Muscle layer of colon (tissue), 2 donors: ENCODE results near the gene PCDHGA12.
"Not testable (repeated sequence)": the region's sequence is repeated elsewhere in the genome, so short reads cannot be mapped to it uniquely, and the experiment has no call there.

Experiments used
- H3K27ac ChIP-seq: one replicate; pipeline ENCODE4 v1.7.0; 2013; ENCODE audit warnings: low read depth, mild to moderate bottlenecking, low read length, moderate library complexity
- H3K27me3 ChIP-seq, 2 donors: one replicate each; pipeline ENCODE4 v1.7.0; 2013; ENCODE audit warnings: low read length in 2 of 2, mild to moderate bottlenecking in 2 of 2; ENCODE audit not compliant: insufficient read depth in 2 of 2, control insufficient read depth in 1 of 2
- H3K36me3 ChIP-seq: one replicate; pipeline ENCODE4 v1.7.0; 2013; ENCODE audit warnings: mild to moderate bottlenecking, low read length; ENCODE audit not compliant: insufficient read depth
- H3K4me1 ChIP-seq: one replicate; pipeline ENCODE4 v1.7.0; 2013; ENCODE audit warnings: mild to moderate bottlenecking, low read length; ENCODE audit not compliant: insufficient read depth
- H3K4me3 ChIP-seq, 2 donors: one replicate each; pipeline ENCODE4 v1.7.0; 2013; ENCODE audit warnings: low read length in 2 of 2, low read depth in 1 of 2, mild to moderate bottlenecking in 1 of 2, moderate library complexity in 1 of 2
- H3K9ac ChIP-seq: one replicate; pipeline ENCODE4 v1.7.0; 2013; ENCODE audit warnings: low read length
- H3K9me3 ChIP-seq: one replicate; pipeline ENCODE4 v1.7.0; 2013; ENCODE audit warnings: mild to moderate bottlenecking, low read length
- donor health status: abdominal sarcoma.
- donor health status: Adenocarcinoma of cecum.

PCDHGA12 gene

DNA sequence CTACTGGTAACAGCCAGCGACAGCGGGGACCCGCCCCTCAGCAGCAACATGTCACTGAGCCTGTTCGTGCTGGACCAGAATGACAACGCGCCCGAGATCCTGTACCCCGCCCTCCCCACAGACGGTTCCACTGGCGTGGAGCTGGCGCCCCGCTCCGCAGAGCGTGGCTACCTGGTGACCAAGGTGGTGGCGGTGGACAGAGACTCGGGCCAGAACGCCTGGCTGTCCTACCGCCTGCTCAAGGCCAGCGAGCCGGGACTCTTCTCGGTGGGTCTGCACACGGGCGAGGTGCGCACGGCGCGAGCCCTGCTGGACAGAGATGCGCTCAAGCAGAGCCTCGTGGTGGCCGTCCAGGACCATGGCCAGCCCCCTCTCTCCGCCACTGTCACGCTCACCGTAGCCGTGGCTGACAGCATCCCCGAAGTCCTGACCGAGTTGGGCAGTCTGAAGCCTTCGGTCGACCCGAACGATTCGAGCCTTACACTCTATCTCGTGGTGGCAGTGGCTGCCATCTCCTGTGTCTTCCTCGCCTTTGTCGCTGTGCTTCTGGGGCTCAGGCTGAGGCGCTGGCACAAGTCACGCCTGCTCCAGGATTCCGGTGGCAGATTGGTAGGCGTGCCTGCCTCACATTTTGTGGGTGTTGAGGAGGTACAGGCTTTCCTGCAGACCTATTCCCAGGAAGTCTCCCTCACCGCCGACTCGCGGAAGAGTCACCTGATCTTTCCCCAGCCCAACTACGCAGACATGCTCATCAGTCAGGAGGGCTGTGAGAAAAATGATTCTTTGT lies 35.7 kb upstream of the PCDHGA12 start:
- not testable (repeated sequence) for H3K9ac ChIP-seq, H3K4me1 ChIP-seq, H3K27ac ChIP-seq, H3K27me3 ChIP-seq, H3K4me3 ChIP-seq, H3K36me3 ChIP-seq
- peaks cover 71% of the 10 kb centered on the region for H3K9me3 ChIP-seq

GRCh38 chr5:141397756-141398551 lies 32.4 kb upstream of the PCDHGA12 start, which contains the start of gene PCDHGB5:
Gene PCDHGB5 (plus strand): TSS chr5:141397947. CDS start chr5:141398128, 181 bp downstream.
- not testable (repeated sequence) for H3K27ac ChIP-seq, H3K4me1 ChIP-seq, H3K36me3 ChIP-seq, H3K9ac ChIP-seq, H3K27me3 ChIP-seq
- H3K9me3 ChIP-seq, result peaks cover 71% of the 10 kb centered on the region
- peak within 1 kb of the TSS; percentile 20 to 22 for H3K4me3 ChIP-seq

- peak overlapping the region in 1 of 2 donors; percentile 22 for H3K4me3 ChIP-seq
- H3K9me3 ChIP-seq, result peaks cover 71% of the 10 kb centered on the region
- H3K9ac ChIP-seq, result no peak overlapping the region
- no peaks in the 10 kb centered on the region for H3K36me3 ChIP-seq
- no peaks in the 10 kb centered on the region for H3K27me3 ChIP-seq
- no peaks in the 10 kb centered on the region for H3K4me1 ChIP-seq
- H3K27ac ChIP-seq, result no peak overlapping the region
These were observed 31.7 kb upstream of the PCDHGA12 start for GRCh38 chr5:141398608-141399007.

DNA sequence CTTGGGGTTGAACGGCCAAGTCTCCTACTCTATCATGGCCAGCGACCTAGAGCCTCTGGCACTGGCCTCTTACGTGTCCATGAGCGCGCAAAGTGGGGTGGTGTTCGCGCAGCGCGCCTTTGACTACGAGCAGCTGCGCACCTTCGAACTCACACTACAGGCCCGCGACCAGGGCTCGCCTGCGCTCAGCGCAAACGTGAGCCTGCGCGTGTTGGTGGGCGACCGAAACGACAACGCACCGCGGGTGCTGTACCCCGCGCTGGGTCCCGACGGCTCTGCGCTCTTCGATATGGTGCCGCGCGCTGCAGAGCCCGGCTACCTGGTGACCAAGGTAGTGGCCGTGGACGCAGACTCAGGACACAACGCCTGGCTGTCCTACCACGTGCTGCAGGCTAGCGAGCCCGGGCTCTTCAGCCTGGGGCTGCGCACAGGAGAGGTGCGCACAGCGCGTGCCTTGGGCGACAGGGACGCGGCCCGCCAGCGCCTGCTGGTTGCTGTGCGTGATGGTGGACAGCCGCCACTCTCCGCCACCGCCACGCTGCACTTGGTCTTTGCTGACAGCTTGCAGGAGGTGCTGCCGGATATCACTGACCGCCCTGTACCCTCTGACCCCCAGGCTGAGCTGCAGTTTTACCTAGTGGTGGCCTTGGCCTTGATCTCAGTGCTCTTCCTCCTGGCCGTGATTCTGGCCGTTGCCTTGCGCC lies 30.6 kb upstream of the PCDHGA12 start:
- peak overlapping the region; percentile 11 to 22 for H3K4me3 ChIP-seq
- H3K36me3 ChIP-seq, result no peaks in the 10 kb centered on the region
- no peaks in the 10 kb centered on the region for H3K4me1 ChIP-seq
- H3K27me3 ChIP-seq, result no peaks in the 10 kb centered on the region
- no peak overlapping the region for H3K9ac ChIP-seq
- H3K27ac ChIP-seq, result no peak overlapping the region
- H3K9me3 ChIP-seq, result peaks cover 70% of the 10 kb centered on the region

- H3K9me3 ChIP-seq, result peaks cover 73% of the 10 kb centered on the region
- H3K36me3 ChIP-seq, result no peaks in the 10 kb centered on the region
- no peak within 1 kb of the TSS for H3K27ac ChIP-seq
- H3K4me3 ChIP-seq, result peak within 1 kb of the TSS in 1 of 2 donors; percentile 36
- H3K27me3 ChIP-seq, result no peaks in the 10 kb centered on the region
- H3K9ac ChIP-seq, result no peak within 1 kb of the TSS
- H3K4me1 ChIP-seq, result no peaks in the 10 kb centered on the region
These were observed 27.6 kb upstream of the PCDHGA12 start, which contains the start of gene PCDHGA9 for GRCh38 chr5:141402553-141403243. Gene PCDHGA9 (plus strand): TSS chr5:141402778. CDS start chr5:141402953, 175 bp downstream.

GRCh38 chr5:141403387-141403786 lies 26.9 kb upstream of the PCDHGA12 start:
- H3K27me3 ChIP-seq, result no peaks in the 10 kb centered on the region

DNA sequence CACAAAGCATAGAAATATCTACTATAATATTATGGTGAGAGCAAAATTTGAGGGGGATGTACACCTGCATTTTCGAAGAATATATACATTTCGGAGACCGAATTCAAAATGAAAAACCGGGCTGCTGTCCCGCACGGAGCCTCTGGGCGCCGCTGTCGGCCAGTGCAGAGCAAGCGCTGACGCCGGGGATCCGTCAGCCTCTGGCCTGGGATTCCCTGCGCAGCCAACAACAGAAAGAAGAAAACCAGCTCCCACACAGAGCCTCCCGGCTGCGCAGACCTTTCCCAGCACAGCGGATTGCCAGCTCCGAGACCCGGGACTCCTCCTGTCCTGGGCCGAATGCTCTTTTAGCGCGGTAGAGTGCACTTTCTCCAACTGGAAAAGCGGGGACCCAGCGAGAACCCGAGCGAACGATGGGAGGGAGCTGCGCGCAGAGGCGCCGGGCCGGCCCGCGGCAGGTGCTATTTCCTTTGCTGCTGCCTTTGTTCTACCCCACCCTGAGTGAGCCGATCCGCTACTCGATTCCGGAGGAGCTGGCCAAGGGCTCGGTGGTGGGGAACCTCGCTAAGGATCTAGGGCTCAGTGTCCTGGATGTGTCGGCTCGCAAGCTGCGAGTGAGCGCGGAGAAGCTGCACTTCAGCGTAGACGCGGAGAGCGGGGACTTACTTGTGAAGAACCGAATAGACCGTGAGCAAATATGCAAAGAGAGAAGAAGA lies 22.4 kb upstream of the PCDHGA12 start, which contains the start of gene PCDHGB6:
Gene PCDHGB6 (plus strand): TSS at position 232 of the 716 bp plus-strand sequence. CDS start 182 bp downstream, at position 414.
- H3K27ac ChIP-seq, H3K9ac ChIP-seq, H3K4me1 ChIP-seq, H3K36me3 ChIP-seq, H3K27me3 ChIP-seq: not testable (repeated sequence)
- H3K4me3 ChIP-seq, result peak within 1 kb of the TSS in 1 of 2 donors; percentile 49
- H3K9me3 ChIP-seq, result peaks cover 86% of the 10 kb centered on the region

More at GRCh38 chr5:141403387-141403786, 26.9 kb upstream of the PCDHGA12 start:
- Histone ChIP-seq H3K36me3 (no peaks in the 10 kb centered on the region), H3K9ac (no peak overlapping the region), H3K27ac (no peak overlapping the region), H3K4me3 (peak overlapping the region in 1 of 2 donors; percentile 36), H3K9me3 (peaks cover 80% of the 10 kb centered on the region), H3K4me1 (no peaks in the 10 kb centered on the region)

- H3K9ac ChIP-seq, result no peak overlapping the region
- no peaks in the 10 kb centered on the region for H3K36me3 ChIP-seq
- H3K4me1 ChIP-seq, result no peaks in the 10 kb centered on the region
- no peak overlapping the region for H3K27ac ChIP-seq
- peak overlapping the region; percentile 11 to 49 for H3K4me3 ChIP-seq
- H3K27me3 ChIP-seq, result no peaks in the 10 kb centered on the region
- H3K9me3 ChIP-seq, result peaks cover 82% of the 10 kb centered on the region
These were observed 20.6 kb upstream of the PCDHGA12 start for GRCh38 chr5:141409598-141410306.

- H3K4me3 ChIP-seq, result peak overlapping the region in 1 of 2 donors; percentile 35
- no peaks in the 10 kb centered on the region for H3K27me3 ChIP-seq
- peaks cover 81% of the 10 kb centered on the region for H3K9me3 ChIP-seq
- no peak overlapping the region for H3K9ac ChIP-seq
- H3K27ac ChIP-seq, result no peak overlapping the region
- H3K36me3 ChIP-seq, result no peaks in the 10 kb centered on the region
- no peaks in the 10 kb centered on the region for H3K4me1 ChIP-seq
These were observed 18.7 kb upstream of the PCDHGA12 start for GRCh38 chr5:141411575-141411974.
